HFFc6 (cell line): ENCODE results near the gene SIX1. TPM values are rescaled to one million over a fixed set of nuclear protein-coding genes. Genes with fewer than 3 reads are reported as not detected.

Experiments used
- DNase-seq: peaks from one replicate; pipeline ENCODE4 v3.0.0-alpha.2; 2018
- H3K27ac Mint-ChIP-seq: 2 replicates; pipeline ENCODE4 v1.8.0; 2020; ENCODE audit warnings: mild to moderate bottlenecking, mixed read lengths
- H3K27me3 Mint-ChIP-seq: 2 replicates; pipeline ENCODE4 v1.8.0; 2021; ENCODE audit warnings: mild to moderate bottlenecking, moderate library complexity, mixed read lengths; ENCODE audit not compliant: insufficient read depth
- H3K36me3 Mint-ChIP-seq: 2 replicates; pipeline ENCODE4 v1.8.0; 2021; ENCODE audit warnings: low read depth, mixed read lengths
- H3K4me1 Mint-ChIP-seq: 2 replicates; pipeline ENCODE4 v1.8.0; 2020; ENCODE audit warnings: low read depth, mixed read lengths
- H3K4me3 Mint-ChIP-seq: 2 replicates; pipeline ENCODE4 v1.8.0; 2020; ENCODE audit warnings: mild to moderate bottlenecking, moderate library complexity, mixed read lengths
- H3K9me3 Mint-ChIP-seq: 2 replicates; pipeline ENCODE4 v1.8.0; 2020; ENCODE audit warnings: mild to moderate bottlenecking, mixed read lengths
- total RNA-seq, 6 experiments: library from RNA; stranded (reverse); fragmentation: NEBNext Ultra II Directional; extraction: Animal tissue kit (Norgen Biotek cat#: 25700); gene quantifications; 2 replicates in 1 of 6; 3 replicates in 5 of 6; pipeline ENCODE4 v1.2.3, GENCODE V29; 2021
- TF ChIP-seq, protein P1 (sequence below): fragments of 200-600 bp; sonication (generic); IDR thresholded peaks from 2 replicates; pipeline ENCODE4 v1.5.0; 2021; ENCODE audit warnings: antibody characterized with exemption, mild to moderate bottlenecking

Gene SIX1
- total RNA-seq, 6 experiments from 2014 or later, result 5.0 to 6.0 (median 5.4) TPM

DNA sequence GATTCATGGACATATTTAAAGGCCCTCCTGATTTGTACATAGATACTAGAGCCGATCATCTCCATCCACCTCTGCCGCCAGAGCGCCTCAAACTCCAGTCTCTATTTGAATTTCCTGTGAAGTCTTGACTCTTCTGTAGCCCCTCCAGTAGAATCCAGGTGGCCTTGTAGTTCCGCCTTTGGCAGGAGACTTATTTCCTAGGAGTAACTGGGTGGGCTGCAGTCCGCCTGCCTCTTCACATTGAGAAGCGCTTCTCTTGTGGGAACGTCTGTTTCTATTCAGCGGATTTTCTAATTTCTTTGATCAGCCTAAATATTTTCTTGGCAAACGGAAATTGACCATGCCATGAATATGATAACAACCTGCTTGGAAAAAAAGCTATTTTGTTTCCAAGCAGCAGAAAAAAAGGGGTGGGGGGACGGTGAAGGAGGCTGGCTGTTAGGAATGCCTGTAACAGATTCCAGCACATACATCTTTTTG is 9.0 kb upstream of the SIX1 start:
- Mint-ChIP-seq H3K27me3 (no peaks in the 10 kb centered on the region; the same call in 1 of the 2 replicates), H3K36me3 (peaks cover 4% of the 10 kb centered on the region; the same call in 1 of the 2 replicates)

DNA sequence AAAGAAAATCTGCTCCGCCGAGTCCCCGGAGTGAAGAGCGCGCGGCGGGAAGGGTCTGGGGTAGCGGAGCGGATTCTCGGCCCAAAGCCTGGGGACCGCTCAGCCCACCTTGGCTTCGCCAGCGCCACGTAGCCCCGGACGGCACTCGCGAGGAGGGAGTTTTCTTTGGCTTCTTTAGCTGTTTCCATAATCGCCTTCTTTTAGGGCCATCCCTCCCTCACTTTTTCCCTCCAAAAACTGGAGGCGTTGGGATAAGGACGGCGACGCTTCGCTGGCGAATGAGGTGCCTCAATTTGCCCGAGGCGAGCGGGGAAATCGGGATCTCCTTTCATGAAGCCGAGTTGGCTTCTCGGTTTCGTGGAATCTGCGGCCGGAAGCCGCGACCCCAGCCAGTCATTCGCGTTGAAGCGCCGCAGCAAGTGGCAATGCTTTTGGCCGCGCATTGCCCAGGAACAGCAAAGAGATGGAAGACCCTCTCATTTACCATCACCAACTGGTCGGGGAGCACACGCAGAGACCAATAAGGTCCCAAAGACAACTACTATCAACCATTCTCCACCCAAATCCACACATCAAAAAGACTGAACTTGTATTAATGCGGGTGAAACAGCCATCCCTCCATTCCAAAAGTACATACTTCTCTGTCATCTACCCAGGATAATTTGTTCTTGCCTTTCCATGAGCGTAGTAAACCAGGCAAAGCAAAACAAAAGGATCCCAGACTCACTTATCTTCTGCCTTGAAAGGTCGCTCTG is 8.4 kb upstream of the SIX1 start:
- peak overlapping the region; percentile 88 for H3K27ac Mint-ChIP-seq
- DNase-seq, result no peak

More for the DNA sequence above, 9.0 kb upstream of the SIX1 start:
- Mint-ChIP-seq H3K9me3 (no peaks in the 10 kb centered on the region), H3K4me1 (peaks cover 46% of the 10 kb centered on the region), H3K27ac (peak overlapping the region; percentile 88), H3K4me3 (peak overlapping the region; percentile 90)
- TF ChIP-seq, protein P1, sequence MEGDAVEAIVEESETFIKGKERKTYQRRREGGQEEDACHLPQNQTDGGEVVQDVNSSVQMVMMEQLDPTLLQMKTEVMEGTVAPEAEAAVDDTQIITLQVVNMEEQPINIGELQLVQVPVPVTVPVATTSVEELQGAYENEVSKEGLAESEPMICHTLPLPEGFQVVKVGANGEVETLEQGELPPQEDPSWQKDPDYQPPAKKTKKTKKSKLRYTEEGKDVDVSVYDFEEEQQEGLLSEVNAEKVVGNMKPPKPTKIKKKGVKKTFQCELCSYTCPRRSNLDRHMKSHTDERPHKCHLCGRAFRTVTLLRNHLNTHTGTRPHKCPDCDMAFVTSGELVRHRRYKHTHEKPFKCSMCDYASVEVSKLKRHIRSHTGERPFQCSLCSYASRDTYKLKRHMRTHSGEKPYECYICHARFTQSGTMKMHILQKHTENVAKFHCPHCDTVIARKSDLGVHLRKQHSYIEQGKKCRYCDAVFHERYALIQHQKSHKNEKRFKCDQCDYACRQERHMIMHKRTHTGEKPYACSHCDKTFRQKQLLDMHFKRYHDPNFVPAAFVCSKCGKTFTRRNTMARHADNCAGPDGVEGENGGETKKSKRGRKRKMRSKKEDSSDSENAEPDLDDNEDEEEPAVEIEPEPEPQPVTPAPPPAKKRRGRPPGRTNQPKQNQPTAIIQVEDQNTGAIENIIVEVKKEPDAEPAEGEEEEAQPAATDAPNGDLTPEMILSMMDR, result no peak
- no peak for DNase-seq

DNA sequence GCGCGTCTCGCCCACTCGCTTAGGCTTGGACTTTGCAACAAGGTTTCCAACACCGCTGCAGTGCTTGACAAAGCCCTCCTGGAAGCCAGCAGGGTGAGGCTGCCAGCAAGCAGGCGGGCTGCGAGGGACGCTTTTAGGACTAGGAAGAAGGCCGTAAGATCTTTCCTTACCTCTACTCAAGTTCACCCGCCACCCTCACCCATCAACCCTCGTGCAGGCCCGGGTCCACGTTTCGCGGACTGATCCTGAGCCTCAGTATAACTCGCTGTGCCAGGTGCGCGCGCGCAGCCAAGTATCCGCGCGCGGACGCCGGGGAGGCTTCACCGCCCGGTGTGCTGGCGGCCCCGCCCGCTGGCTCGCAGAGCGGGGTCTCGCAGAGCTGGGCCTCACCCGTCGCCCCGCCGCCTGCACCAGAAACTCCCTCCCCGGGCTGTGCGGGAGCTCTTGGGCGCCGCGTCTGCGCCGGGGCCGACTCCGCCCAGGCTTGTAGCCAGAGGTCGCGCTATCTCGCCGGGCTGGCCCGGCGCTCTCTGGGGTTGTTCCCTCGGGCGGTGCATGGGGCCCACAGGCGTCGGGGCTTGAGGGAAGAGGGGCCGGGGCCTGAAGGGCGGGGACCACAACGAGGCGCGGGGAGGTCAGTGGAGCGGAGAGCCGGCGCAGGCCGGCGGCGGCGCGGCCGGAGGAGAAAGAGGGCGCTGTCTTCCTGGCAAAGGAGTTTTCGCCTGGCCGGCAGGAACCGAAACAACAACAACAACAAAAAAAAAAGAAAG is 7.6 kb upstream of the SIX1 start:
- Mint-ChIP-seq H3K9me3 (no peaks in the 10 kb centered on the region), H3K4me3 (peak overlapping the region; percentile 90), H3K4me1 (peaks cover 56% of the 10 kb centered on the region), H3K36me3 (peaks cover 4% of the 10 kb centered on the region; the same call in 1 of the 2 replicates), H3K27ac (peak overlapping the region; percentile 88), H3K27me3 (peaks cover 5% of the 10 kb centered on the region; the same call in 1 of the 2 replicates)
- peak; percentile 44 for DNase-seq
- TF ChIP-seq, protein P1, result peak; percentile 76

More for the DNA sequence above, 8.4 kb upstream of the SIX1 start:
- Mint-ChIP-seq H3K36me3 (peaks cover 4% of the 10 kb centered on the region; the same call in 1 of the 2 replicates), H3K9me3 (no peaks in the 10 kb centered on the region), H3K4me3 (peak overlapping the region; percentile 90), H3K27me3 (no peaks in the 10 kb centered on the region; the same call in 1 of the 2 replicates), H3K4me1 (peaks cover 51% of the 10 kb centered on the region)
- TF ChIP-seq, protein P1, result no peak; the same call in 1 of the 2 replicates

DNA sequence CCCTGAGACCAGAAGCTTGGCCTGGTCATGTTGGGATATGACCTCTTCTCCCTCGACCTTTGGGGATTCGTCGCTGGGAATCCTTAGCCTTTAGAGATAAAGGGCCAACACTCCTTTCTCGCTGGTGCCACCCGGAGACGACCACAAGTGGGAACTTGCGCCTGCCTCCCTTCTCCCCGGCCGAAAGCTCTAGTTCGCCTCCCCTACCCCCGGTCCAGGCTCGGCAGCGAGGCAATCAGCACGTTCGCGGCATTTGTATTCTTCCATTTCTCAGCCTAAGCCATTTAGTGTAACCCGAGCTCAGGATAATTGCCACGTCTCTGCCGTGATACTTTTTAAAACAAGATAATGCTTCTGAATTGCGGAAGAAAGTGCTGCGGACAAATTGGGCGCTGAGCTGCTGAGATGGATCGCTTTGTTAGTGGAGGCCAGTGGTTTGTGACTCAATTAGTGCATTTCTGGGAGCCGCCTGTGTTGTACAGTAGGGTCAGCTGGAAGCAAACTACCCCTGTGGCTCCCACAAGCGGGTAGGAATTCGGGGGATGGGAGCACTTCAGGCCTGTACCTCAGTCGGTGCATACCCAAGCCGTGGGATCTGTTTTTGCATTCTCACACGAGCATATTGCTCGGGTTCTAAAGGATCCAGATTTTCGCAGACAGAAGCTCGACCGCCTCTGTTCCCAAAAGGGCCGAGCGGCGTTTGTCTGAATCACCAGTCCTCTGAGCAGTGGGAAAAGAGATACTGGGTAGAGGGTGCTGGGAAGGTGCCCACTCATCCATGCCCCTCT is 6.8 kb upstream of the SIX1 start:
- no peak for DNase-seq
- Mint-ChIP-seq H3K4me3 (peak overlapping the region; percentile 28; the same call in 1 of the 2 replicates), H3K27me3 (peaks cover 12% of the 10 kb centered on the region; the same call in 1 of the 2 replicates)

More for the DNA sequence above, 6.8 kb upstream of the SIX1 start:
- H3K4me1 Mint-ChIP-seq, result peaks cover 62% of the 10 kb centered on the region
- peaks cover 4% of the 10 kb centered on the region; the same call in 1 of the 2 replicates for H3K36me3 Mint-ChIP-seq
- H3K27ac Mint-ChIP-seq, result no peak overlapping the region
- no peaks in the 10 kb centered on the region for H3K9me3 Mint-ChIP-seq
- TF ChIP-seq, protein P1, result no peak
